Measurements from ENCODE around the gene CCDC32. TPM values are rescaled to one million over a fixed set of nuclear protein-coding genes. Genes with fewer than 3 reads are reported as not detected.

CCDC32 gene
- total RNA-seq, 1 experiment from 2014 or later = 12.8 TPM

DNA sequence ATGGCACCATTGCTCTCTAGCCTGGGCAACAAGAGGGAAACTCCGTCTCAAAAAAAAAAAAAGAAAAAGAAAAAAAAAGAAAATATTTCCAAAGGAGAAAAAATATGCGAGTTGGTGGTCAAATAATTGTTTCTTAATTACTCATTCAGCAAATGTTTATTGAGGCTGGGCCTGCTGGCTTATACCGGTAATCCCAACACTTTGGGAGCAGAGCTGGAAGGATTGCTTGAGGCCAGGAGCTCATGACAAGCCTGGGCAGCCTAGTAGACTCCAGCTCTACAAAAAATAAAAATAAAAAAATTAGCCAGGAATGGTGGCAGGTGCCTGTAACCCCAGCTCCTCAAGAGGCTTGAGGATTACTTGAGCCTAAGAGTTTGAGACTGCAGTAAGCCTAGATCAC, 33.3 kb upstream of the CCDC32 start:
- no peaks in the 10 kb centered on the region; the same call in 1 of the 2 replicates for H3K27me3 Mint-ChIP-seq (ENCODE audit: low read depth)
- ATAC-seq (no peak), DNase-seq (ENCODE audit: low spot score) (no peak)
- CTCF ChIA-PET = interaction anchor here (0.9 to 1.5 kb wide), 2 partner anchors 9 to 261 kb away, joined by 3 to 19 read pairs; no protein-coding TSS in a partner anchor
- H3K9me3 Mint-ChIP-seq = no peaks in the 10 kb centered on the region
- no peak overlapping the region for H3K27ac Mint-ChIP-seq
- H3K4me1 Mint-ChIP-seq = peaks cover 8% of the 10 kb centered on the region
- no peak overlapping the region for H3K4me3 Mint-ChIP-seq
- POLR2A ChIA-PET = interaction anchor here (0.6 kb wide), 1 partner anchor 13 kb away, joined by 3 read pairs; no protein-coding TSS in a partner anchor
- no peaks in the 10 kb centered on the region for H3K36me3 Mint-ChIP-seq
- TF ChIP-seq, protein P1, sequence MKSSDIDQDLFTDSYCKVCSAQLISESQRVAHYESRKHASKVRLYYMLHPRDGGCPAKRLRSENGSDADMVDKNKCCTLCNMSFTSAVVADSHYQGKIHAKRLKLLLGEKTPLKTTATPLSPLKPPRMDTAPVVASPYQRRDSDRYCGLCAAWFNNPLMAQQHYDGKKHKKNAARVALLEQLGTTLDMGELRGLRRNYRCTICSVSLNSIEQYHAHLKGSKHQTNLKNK (CRISPR knock-in tag; IDR thresholded peaks at IDR 0.05) = no peak
- TF ChIP-seq, protein P2, sequence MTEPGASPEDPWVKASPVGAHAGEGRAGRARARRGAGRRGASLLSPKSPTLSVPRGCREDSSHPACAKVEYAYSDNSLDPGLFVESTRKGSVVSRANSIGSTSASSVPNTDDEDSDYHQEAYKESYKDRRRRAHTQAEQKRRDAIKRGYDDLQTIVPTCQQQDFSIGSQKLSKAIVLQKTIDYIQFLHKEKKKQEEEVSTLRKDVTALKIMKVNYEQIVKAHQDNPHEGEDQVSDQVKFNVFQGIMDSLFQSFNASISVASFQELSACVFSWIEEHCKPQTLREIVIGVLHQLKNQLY (CRISPR knock-in tag; IDR thresholded peaks at IDR 0.05) = no peak
- TF ChIP-seq SMAD3 (CRISPR knock-in tag; IDR thresholded peaks at IDR 0.05; ENCODE audit: borderline replicate concordance) (no peak), GABPB1 (CRISPR knock-in tag; IDR thresholded peaks at IDR 0.05) (no peak), GRHL2 (CRISPR knock-in tag; IDR thresholded peaks at IDR 0.05; ENCODE audit: insufficient replicate concordance, severe bottlenecking) (no peak), ESRRA (CRISPR knock-in tag; IDR thresholded peaks at IDR 0.05; ENCODE audit: borderline replicate concordance) (no peak), SMAD4 (CRISPR knock-in tag; IDR thresholded peaks at IDR 0.05) (no peak), ATF1 (CRISPR knock-in tag; IDR thresholded peaks at IDR 0.05) (no peak)
- TF ChIP-seq, protein P3, sequence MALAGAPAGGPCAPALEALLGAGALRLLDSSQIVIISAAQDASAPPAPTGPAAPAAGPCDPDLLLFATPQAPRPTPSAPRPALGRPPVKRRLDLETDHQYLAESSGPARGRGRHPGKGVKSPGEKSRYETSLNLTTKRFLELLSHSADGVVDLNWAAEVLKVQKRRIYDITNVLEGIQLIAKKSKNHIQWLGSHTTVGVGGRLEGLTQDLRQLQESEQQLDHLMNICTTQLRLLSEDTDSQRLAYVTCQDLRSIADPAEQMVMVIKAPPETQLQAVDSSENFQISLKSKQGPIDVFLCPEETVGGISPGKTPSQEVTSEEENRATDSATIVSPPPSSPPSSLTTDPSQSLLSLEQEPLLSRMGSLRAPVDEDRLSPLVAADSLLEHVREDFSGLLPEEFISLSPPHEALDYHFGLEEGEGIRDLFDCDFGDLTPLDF (CRISPR knock-in tag; IDR thresholded peaks at IDR 0.05) = no peak
- TF ChIP-seq, protein P4, sequence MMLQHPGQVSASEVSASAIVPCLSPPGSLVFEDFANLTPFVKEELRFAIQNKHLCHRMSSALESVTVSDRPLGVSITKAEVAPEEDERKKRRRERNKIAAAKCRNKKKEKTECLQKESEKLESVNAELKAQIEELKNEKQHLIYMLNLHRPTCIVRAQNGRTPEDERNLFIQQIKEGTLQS (CRISPR knock-in tag; conservative IDR thresholded peaks at IDR 0.05) = no peak
- TF ChIP-seq, protein P5, sequence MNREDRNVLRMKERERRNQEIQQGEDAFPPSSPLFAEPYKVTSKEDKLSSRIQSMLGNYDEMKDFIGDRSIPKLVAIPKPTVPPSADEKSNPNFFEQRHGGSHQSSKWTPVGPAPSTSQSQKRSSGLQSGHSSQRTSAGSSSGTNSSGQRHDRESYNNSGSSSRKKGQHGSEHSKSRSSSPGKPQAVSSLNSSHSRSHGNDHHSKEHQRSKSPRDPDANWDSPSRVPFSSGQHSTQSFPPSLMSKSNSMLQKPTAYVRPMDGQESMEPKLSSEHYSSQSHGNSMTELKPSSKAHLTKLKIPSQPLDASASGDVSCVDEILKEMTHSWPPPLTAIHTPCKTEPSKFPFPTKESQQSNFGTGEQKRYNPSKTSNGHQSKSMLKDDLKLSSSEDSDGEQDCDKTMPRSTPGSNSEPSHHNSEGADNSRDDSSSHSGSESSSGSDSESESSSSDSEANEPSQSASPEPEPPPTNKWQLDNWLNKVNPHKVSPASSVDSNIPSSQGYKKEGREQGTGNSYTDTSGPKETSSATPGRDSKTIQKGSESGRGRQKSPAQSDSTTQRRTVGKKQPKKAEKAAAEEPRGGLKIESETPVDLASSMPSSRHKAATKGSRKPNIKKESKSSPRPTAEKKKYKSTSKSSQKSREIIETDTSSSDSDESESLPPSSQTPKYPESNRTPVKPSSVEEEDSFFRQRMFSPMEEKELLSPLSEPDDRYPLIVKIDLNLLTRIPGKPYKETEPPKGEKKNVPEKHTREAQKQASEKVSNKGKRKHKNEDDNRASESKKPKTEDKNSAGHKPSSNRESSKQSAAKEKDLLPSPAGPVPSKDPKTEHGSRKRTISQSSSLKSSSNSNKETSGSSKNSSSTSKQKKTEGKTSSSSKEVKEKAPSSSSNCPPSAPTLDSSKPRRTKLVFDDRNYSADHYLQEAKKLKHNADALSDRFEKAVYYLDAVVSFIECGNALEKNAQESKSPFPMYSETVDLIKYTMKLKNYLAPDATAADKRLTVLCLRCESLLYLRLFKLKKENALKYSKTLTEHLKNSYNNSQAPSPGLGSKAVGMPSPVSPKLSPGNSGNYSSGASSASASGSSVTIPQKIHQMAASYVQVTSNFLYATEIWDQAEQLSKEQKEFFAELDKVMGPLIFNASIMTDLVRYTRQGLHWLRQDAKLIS (CRISPR knock-in tag; IDR thresholded peaks at IDR 0.05; ENCODE audit: borderline replicate concordance) = no peak

DNA sequence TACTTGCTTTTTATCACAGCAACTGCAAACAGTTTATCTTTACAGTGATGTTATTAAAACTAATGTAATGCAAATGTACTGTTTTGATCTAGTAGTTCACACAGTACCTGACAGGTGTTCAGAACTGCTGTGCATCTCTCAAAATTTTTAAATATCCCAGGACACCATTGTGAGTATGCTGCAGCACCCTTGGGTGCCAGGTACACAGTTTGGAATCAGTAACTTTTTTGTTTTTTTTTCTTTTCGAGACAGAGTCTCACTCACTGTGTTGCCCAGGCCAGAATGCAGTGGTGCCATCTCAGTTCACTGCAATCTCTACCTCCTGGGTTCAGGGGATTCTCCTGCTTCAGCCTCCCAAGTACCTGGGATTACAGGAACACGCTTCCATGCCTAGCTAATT, 32.2 kb upstream of the CCDC32 start:
- H3K4me3 Mint-ChIP-seq = no peak overlapping the region
- POLR2A ChIA-PET = no interaction called here
- peaks cover 15% of the 10 kb centered on the region for H3K4me1 Mint-ChIP-seq
- no peaks in the 10 kb centered on the region for H3K9me3 Mint-ChIP-seq
- DNase-seq (ENCODE audit: low spot score) (no peak), ATAC-seq (no peak)
- CTCF ChIA-PET = no interaction called here
- TF ChIP-seq, protein P6, sequence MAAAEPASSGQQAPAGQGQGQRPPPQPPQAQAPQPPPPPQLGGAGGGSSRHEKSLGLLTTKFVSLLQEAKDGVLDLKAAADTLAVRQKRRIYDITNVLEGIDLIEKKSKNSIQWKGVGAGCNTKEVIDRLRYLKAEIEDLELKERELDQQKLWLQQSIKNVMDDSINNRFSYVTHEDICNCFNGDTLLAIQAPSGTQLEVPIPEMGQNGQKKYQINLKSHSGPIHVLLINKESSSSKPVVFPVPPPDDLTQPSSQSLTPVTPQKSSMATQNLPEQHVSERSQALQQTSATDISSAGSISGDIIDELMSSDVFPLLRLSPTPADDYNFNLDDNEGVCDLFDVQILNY (CRISPR knock-in tag; IDR thresholded peaks at IDR 0.05) = no peak
- TF ChIP-seq GABPB1 (CRISPR knock-in tag; IDR thresholded peaks at IDR 0.05) (no peak), ETV6 (CRISPR knock-in tag; IDR thresholded peaks at IDR 0.05) (no peak), JAZF1 (CRISPR knock-in tag; IDR thresholded peaks at IDR 0.05) (no peak)
- no peak overlapping the region for H3K27ac Mint-ChIP-seq
- no peaks in the 10 kb centered on the region; the same call in 1 of the 2 replicates for H3K27me3 Mint-ChIP-seq (ENCODE audit: low read depth)
- H3K36me3 Mint-ChIP-seq = no peaks in the 10 kb centered on the region

DNA sequence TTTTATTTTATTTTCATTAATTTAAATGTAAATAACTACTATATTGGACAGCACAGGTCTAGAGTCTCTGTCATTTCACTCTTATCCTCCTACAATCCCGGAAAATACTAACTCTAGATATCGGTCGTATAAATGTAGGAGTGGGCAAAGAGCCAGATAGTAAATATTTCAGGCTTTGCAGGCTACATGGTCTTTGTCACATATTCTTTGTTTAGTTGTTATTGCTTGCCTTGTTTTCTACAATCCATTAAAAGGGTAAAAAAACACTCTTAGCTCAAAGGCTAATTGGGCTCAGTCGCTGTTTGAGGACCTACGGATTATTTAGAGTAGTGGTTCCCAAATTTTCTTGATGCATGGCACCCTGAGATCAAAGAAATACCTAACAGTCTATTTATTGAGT, 30.9 kb upstream of the CCDC32 start:
- H3K27me3 Mint-ChIP-seq (ENCODE audit: low read depth) = no peaks in the 10 kb centered on the region; the same call in 1 of the 2 replicates
- POLR2A ChIA-PET = no interaction called here
- peaks cover 21% of the 10 kb centered on the region for H3K4me1 Mint-ChIP-seq
- no peaks in the 10 kb centered on the region for H3K9me3 Mint-ChIP-seq
- no peak overlapping the region for H3K4me3 Mint-ChIP-seq
- ATAC-seq (no peak), DNase-seq (ENCODE audit: low spot score) (no peak)
- no peak overlapping the region for H3K27ac Mint-ChIP-seq
- CTCF ChIA-PET = no interaction called here
- H3K36me3 Mint-ChIP-seq = no peaks in the 10 kb centered on the region
- TF ChIP-seq ESRRA (CRISPR knock-in tag; IDR thresholded peaks at IDR 0.05; ENCODE audit: borderline replicate concordance) (no peak), GTF2I (CRISPR knock-in tag; conservative IDR thresholded peaks at IDR 0.05) (no peak), RELA (CRISPR knock-in tag; IDR thresholded peaks at IDR 0.05; ENCODE audit: borderline replicate concordance) (no peak), ETV6 (CRISPR knock-in tag; IDR thresholded peaks at IDR 0.05) (no peak), SMAD3 (CRISPR knock-in tag; IDR thresholded peaks at IDR 0.05; ENCODE audit: borderline replicate concordance) (no peak), NFE2L1 (CRISPR knock-in tag; IDR thresholded peaks at IDR 0.05) (no peak), TCF7 (CRISPR knock-in tag; IDR thresholded peaks at IDR 0.05; ENCODE audit: low read depth) (no peak), ZNF263 (CRISPR knock-in tag; IDR thresholded peaks at IDR 0.05; ENCODE audit: low read depth) (no peak)
- TF ChIP-seq, protein P7, sequence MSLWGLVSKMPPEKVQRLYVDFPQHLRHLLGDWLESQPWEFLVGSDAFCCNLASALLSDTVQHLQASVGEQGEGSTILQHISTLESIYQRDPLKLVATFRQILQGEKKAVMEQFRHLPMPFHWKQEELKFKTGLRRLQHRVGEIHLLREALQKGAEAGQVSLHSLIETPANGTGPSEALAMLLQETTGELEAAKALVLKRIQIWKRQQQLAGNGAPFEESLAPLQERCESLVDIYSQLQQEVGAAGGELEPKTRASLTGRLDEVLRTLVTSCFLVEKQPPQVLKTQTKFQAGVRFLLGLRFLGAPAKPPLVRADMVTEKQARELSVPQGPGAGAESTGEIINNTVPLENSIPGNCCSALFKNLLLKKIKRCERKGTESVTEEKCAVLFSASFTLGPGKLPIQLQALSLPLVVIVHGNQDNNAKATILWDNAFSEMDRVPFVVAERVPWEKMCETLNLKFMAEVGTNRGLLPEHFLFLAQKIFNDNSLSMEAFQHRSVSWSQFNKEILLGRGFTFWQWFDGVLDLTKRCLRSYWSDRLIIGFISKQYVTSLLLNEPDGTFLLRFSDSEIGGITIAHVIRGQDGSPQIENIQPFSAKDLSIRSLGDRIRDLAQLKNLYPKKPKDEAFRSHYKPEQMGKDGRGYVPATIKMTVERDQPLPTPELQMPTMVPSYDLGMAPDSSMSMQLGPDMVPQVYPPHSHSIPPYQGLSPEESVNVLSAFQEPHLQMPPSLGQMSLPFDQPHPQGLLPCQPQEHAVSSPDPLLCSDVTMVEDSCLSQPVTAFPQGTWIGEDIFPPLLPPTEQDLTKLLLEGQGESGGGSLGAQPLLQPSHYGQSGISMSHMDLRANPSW (CRISPR knock-in tag; conservative IDR thresholded peaks at IDR 0.05; ENCODE audit: low read depth) = no peak
